Cardiac fibroblast (primary cell): ENCODE data around the gene PRRX1.

Source experiments
- DNase-seq, 2 donors: peaks; one replicate each; pipeline versions ENCODE4 v3.0.0 to v3.0.0-alpha.2; 2010; ENCODE audit warnings: low read depth in 2 of 2
- H3K4me3 ChIP-seq, 2 donors: replicated peaks in 1 of 2; 1 replicate in 1 of 2; 2 replicates in 1 of 2; pipeline ENCODE4 v1.5.1; 2011; ENCODE audit warnings: low read depth in 2 of 2, low read length in 2 of 2, mild to moderate bottlenecking in 2 of 2, moderate library complexity in 1 of 2
- TF ChIP-seq, protein P1 (sequence below): IDR thresholded peaks from one replicate; pipeline ENCODE4 v1.5.1; 2011; ENCODE audit warnings: low read depth, mild to moderate bottlenecking, low read length, inconsistent platforms

Gene PRRX1

GRCh38 chr1:170686291-170686690 is 22.4 kb downstream of the PRRX1 start:
- no peak overlapping the region for H3K4me3 ChIP-seq
- TF ChIP-seq, protein P1, sequence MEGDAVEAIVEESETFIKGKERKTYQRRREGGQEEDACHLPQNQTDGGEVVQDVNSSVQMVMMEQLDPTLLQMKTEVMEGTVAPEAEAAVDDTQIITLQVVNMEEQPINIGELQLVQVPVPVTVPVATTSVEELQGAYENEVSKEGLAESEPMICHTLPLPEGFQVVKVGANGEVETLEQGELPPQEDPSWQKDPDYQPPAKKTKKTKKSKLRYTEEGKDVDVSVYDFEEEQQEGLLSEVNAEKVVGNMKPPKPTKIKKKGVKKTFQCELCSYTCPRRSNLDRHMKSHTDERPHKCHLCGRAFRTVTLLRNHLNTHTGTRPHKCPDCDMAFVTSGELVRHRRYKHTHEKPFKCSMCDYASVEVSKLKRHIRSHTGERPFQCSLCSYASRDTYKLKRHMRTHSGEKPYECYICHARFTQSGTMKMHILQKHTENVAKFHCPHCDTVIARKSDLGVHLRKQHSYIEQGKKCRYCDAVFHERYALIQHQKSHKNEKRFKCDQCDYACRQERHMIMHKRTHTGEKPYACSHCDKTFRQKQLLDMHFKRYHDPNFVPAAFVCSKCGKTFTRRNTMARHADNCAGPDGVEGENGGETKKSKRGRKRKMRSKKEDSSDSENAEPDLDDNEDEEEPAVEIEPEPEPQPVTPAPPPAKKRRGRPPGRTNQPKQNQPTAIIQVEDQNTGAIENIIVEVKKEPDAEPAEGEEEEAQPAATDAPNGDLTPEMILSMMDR, result no peak
- no peak for DNase-seq

- TF ChIP-seq, protein P1, result no peak
- H3K4me3 ChIP-seq, result no peak overlapping the region
- DNase-seq, result peak in 1 of 2 donors; percentile 55
These were observed 23.7 kb downstream of the PRRX1 start for GRCh38 chr1:170687621-170688020.

DNA sequence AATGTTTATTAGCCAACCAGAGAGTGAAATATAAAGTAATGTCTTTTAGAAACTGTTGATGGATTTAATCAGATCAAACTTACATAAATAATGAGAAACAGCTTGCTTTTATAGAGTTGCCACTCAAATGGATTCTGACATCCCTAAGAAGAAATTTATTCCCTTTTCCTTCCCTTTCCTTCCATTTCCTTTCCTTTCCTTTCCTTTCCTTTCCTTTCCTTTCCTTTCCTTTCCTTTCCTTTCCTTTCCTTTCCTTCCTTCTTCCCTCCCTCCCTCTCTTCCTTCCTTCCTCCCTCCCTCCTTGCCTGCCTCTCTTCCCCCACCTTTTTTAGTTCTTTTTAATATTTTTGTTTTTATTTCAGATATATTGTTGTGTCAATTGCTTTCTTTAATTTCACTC is 27.3 kb downstream of the PRRX1 start:
- H3K4me3 ChIP-seq, result no peak overlapping the region
- DNase-seq, result no peak
- TF ChIP-seq, protein P1, result no peak

DNA sequence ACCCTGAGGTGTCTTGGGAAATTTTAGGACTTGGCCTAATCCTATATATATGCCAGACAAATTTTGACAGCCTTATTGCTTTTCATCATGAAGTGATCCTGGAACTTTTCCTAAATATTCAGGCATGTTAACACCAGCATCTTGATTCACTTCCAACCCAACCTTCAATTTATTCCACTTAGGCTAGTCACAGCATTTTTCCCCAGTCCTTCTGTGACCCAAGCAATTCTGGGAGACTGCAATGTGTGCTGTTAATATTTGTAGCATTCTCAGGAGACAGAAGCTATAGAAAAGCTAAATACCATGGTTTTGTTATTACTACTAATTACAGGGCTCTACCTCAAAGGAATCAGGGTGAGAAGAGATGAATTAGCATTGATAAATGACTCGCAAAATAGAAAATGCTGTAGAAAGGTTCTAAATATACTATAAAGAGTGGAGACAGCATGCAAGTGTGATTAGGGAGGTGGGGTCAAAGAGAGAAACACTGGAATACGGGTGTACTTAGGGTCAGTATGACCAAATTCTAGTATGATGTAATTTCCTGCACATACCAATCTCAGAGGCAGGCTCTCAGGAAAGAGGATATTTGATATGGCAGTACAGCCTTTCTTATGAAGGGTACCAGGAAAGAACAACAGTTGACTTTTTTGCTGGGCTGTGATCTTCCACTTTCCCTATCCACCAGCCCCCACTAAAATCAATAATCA is 29.1 kb downstream of the PRRX1 start:
- DNase-seq, result peak; percentile 88
- TF ChIP-seq, protein P1, result no peak
- H3K4me3 ChIP-seq, result no peak overlapping the region

- H3K4me3 ChIP-seq, result peak overlapping the region in 1 of 2 donors; percentile 2
- TF ChIP-seq, protein P1, result no peak
- peak in 1 of 2 donors; percentile 43 for DNase-seq
These were observed 30.4 kb downstream of the PRRX1 start for GRCh38 chr1:170694172-170694926.

GRCh38 chr1:170695955-170696590 is 32.1 kb downstream of the PRRX1 start:
- H3K4me3 ChIP-seq, result no peak overlapping the region
- no peak for DNase-seq
- TF ChIP-seq, protein P1, result no peak
